ENCODE measurements around the gene AMBRA1.
A peak's percentile ranks its signal among the peaks of the same experiment; 100 is the strongest.

Gene AMBRA1

GRCh38 chr11:46383974-46384701 is 209.7 kb downstream of the AMBRA1 start:
- no peak for TF ChIP-seq CTCF (IDR thresholded peaks at IDR 0.05; ENCODE audit: low read depth, low read length)
- in situ Hi-C loops (cut with HindIII; ENCODE audit: low sequenced_read_pairs), result no loop called here
- DNase-seq (ENCODE audit: low read depth, low spot score), result no peak
- no peak overlapping the region for H3K4me3 ChIP-seq (ENCODE audit: low read depth, low read length)

GRCh38 chr11:46383404-46383758 is 210.4 kb downstream of the AMBRA1 start:
- no peak for TF ChIP-seq CTCF (IDR thresholded peaks at IDR 0.05; ENCODE audit: low read depth, low read length)
- DNase-seq (ENCODE audit: low read depth, low spot score), result no peak
- no peak overlapping the region for H3K4me3 ChIP-seq (ENCODE audit: low read depth, low read length)
- in situ Hi-C loops (cut with HindIII; ENCODE audit: low sequenced_read_pairs), result no loop called here

GRCh38 chr11:46382646-46383403 is 211.0 kb downstream of the AMBRA1 start:
- H3K4me3 ChIP-seq (ENCODE audit: low read depth, low read length), result peak overlapping the region; percentile 55
- in situ Hi-C loops (cut with HindIII; ENCODE audit: low sequenced_read_pairs), result no loop called here
- peak; percentile 72 for TF ChIP-seq CTCF (IDR thresholded peaks at IDR 0.05; ENCODE audit: low read depth, low read length)
- DNase-seq (ENCODE audit: low read depth, low spot score), result no peak

- in situ Hi-C loops (cut with HindIII; ENCODE audit: low sequenced_read_pairs), result no loop called here
- no peak for TF ChIP-seq CTCF (IDR thresholded peaks at IDR 0.05; ENCODE audit: low read depth, low read length)
- no peak for DNase-seq (ENCODE audit: low read depth, low spot score)
- peak overlapping the region; percentile 55 for H3K4me3 ChIP-seq (ENCODE audit: low read depth, low read length)
Observed at GRCh38 chr11:46381819-46382645, 211.8 kb downstream of the AMBRA1 start.

- in situ Hi-C loops (cut with HindIII; ENCODE audit: low sequenced_read_pairs), result no loop called here
- H3K4me3 ChIP-seq (ENCODE audit: low read depth, low read length), result peak within 1 kb of the TSS; percentile 55
- TF ChIP-seq CTCF (IDR thresholded peaks at IDR 0.05; ENCODE audit: low read depth, low read length), result no peak
- DNase-seq (ENCODE audit: low read depth, low spot score), result no peak
Observed at GRCh38 chr11:46381048-46381818, 212.6 kb downstream of the AMBRA1 start, which contains the start of gene MDK. TSS of gene MDK (plus strand) at chr11:46381669. CDS start at chr11:46382058, 389 bp downstream.
